Cardiac fibroblast (primary cell): ENCODE measurements around the gene PCSK2.

Source experiments
- DNase-seq, 2 donors: peaks; one replicate each; pipeline versions ENCODE4 v3.0.0 to v3.0.0-alpha.2; 2010; ENCODE audit warnings: low read depth in 2 of 2
- H3K4me3 ChIP-seq, 2 donors: replicated peaks in 1 of 2; 1 replicate in 1 of 2; 2 replicates in 1 of 2; pipeline ENCODE4 v1.5.1; 2011; ENCODE audit warnings: low read depth in 2 of 2, low read length in 2 of 2, mild to moderate bottlenecking in 2 of 2, moderate library complexity in 1 of 2
- CTCF ChIP-seq: IDR thresholded peaks from one replicate; pipeline ENCODE4 v1.5.1; 2011; ENCODE audit warnings: low read depth, mild to moderate bottlenecking, low read length, inconsistent platforms

The PCSK2 gene

GRCh38 chr20:17485017-17485416, 258.2 kb downstream of the PCSK2 start:
- TF ChIP-seq CTCF: no peak
- no peak for DNase-seq
- H3K4me3 ChIP-seq: no peak overlapping the region

- TF ChIP-seq CTCF: no peak
- H3K4me3 ChIP-seq: no peak overlapping the region
- no peak for DNase-seq
These were observed 262.2 kb downstream of the PCSK2 start for GRCh38 chr20:17488916-17489600.

DNA sequence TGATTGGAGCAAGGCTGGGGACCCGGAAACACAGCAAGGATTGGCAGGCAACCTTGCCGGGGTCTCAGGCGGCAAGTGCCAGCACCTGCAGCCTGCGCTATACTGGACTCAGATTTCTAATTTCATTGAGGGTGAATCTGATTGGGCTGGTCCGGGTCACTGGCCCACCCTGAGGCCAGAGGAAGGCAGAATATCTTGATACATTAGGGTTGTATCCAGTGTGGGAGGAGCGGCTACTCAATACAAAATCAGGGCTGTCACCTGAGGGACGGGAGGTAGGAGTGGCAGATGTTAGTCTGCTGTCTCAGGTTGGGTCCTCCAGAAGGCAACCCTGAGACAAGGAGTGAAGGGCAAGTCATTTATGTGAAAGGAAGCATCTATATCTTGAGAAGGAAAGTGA, 263.7 kb downstream of the PCSK2 start:
- DNase-seq: no peak
- no peak for TF ChIP-seq CTCF
- no peak overlapping the region for H3K4me3 ChIP-seq

GRCh38 chr20:17491041-17491440, 264.2 kb downstream of the PCSK2 start:
- no peak overlapping the region for H3K4me3 ChIP-seq
- TF ChIP-seq CTCF: no peak
- DNase-seq: no peak

GRCh38 chr20:17491488-17491887, 264.6 kb downstream of the PCSK2 start:
- no peak overlapping the region for H3K4me3 ChIP-seq
- TF ChIP-seq CTCF: no peak
- DNase-seq: no peak

DNA sequence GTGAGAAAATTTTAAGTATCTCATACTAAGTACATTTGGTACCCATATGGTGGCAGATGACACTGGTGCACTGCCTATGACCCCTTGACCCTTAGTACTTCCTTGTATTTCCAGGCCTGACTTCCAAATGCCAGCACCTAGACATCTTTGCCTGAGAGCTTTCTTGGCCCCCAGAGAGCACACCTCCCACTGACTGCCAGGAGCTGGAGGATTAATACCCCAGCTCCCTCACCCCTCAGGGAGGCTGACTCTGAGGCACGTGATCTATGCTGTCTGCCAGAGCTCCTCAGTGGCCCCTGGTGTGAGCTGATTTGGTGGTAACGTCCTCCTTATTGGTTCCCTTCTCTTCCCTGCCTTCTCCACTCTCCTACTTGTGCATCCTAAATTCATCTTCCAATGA, 266.3 kb downstream of the PCSK2 start:
- H3K4me3 ChIP-seq: no peak overlapping the region
- TF ChIP-seq CTCF: no peak
- DNase-seq: no peak

- no peak for DNase-seq
- H3K4me3 ChIP-seq: no peak overlapping the region
- TF ChIP-seq CTCF: no peak
These were observed 267.4 kb downstream of the PCSK2 start for GRCh38 chr20:17494201-17494600.
